ENCODE measurements around the gene ARHGAP5.

ARHGAP5 gene

GRCh38 chr14:32077081-32078022 is at the start of gene ARHGAP5:
TSS of gene ARHGAP5 (plus strand) at chr14:32077304. CDS start at chr14:32090670, 13,366 bp downstream.
- Histone ChIP-seq H3K9ac (ENCODE audit: insufficient read length) (peak within 1 kb of the TSS; percentile 83), H3K4me3 (peak within 1 kb of the TSS; percentile 99), H3K27ac (peak within 1 kb of the TSS; percentile 93), H3K9me3 (ENCODE audit: low read depth, low read length) (no peaks in the 10 kb centered on the region), H3K36me3 (ENCODE audit: insufficient read depth, low read length) (no peaks in the 10 kb centered on the region)
- TF ChIP-seq EZH2 (IDR thresholded peaks at IDR 0.05) (no peak), POLR2AphosphoS5 (IDR thresholded peaks at IDR 0.05; ENCODE audit: borderline replicate concordance, low read depth, low read length) (no peak), FOXP2 (optimal IDR thresholded peaks at IDR 0.05; ENCODE audit: control extremely low read depth, extremely low read length, insufficient read depth) (no peak)
- peak; percentile 16 for DNase-seq (ENCODE audit: low read depth, low spot score)

DNA sequence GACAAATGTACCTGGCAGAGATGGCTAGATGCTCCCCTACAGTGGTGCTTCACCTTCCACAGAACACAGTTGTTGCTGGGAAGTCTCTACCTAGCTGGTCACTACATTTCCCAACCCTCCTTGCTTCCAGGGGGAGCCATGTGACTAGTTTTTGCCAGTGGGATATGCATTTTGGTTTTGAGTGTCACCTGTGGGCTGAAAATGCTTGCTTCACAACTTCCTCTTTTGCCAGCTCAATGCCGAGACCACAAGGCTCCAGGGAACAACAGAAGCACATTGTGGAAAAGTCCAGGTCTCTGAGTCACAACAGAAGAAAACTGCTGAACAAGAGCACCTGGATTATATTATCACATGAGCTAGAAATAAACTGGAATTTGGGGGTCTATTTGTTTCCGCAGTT is 48.5 kb upstream of the ARHGAP5 start:
- Histone ChIP-seq H3K27ac (no peak overlapping the region), H3K4me3 (no peak overlapping the region), H3K36me3 (ENCODE audit: insufficient read depth, low read length) (no peaks in the 10 kb centered on the region), H3K9me3 (ENCODE audit: low read depth, low read length) (no peaks in the 10 kb centered on the region), H3K9ac (ENCODE audit: insufficient read length) (no peak overlapping the region)
- no peak for DNase-seq (ENCODE audit: low read depth, low spot score)
- TF ChIP-seq POLR2AphosphoS5 (IDR thresholded peaks at IDR 0.05; ENCODE audit: borderline replicate concordance, low read depth, low read length) (no peak), EZH2 (IDR thresholded peaks at IDR 0.05) (no peak), FOXP2 (optimal IDR thresholded peaks at IDR 0.05; ENCODE audit: control extremely low read depth, extremely low read length, insufficient read depth) (no peak)

GRCh38 chr14:32033543-32033942 is 43.6 kb upstream of the ARHGAP5 start:
- Histone ChIP-seq H3K4me3 (no peak overlapping the region), H3K9ac (ENCODE audit: insufficient read length) (no peak overlapping the region), H3K27ac (no peak overlapping the region), H3K36me3 (ENCODE audit: insufficient read depth, low read length) (no peaks in the 10 kb centered on the region), H3K9me3 (ENCODE audit: low read depth, low read length) (no peaks in the 10 kb centered on the region)
- no peak for TF ChIP-seq POLR2AphosphoS5 (IDR thresholded peaks at IDR 0.05; ENCODE audit: borderline replicate concordance, low read depth, low read length)
- TF ChIP-seq FOXP2 (optimal IDR thresholded peaks at IDR 0.05; ENCODE audit: control extremely low read depth, extremely low read length, insufficient read depth), result no peak
- no peak for TF ChIP-seq EZH2 (IDR thresholded peaks at IDR 0.05)
- DNase-seq (ENCODE audit: low read depth, low spot score), result no peak

DNA sequence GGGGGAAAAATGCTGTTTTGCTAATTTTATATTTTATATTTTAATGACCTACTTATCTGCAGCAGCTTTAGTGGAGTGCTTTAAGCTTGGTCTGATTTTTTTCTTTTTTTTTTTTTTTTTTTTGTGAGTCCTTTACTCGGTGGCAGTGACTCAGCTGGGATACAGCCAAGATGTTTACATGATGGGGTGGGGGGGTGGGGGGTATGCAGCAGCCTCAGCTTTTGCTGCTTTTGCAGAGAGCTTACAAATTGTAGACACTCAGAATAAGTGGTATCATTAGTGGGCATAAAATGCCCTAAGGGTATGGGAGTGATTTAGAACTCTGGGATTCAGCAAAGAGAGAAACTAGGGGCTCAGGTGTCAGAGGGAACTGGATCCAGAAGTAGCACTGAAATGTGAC is 38.2 kb upstream of the ARHGAP5 start:
- Histone ChIP-seq H3K9me3 (ENCODE audit: low read depth, low read length) (no peaks in the 10 kb centered on the region), H3K27ac (no peak overlapping the region), H3K4me3 (no peak overlapping the region), H3K9ac (ENCODE audit: insufficient read length) (no peak overlapping the region), H3K36me3 (ENCODE audit: insufficient read depth, low read length) (no peaks in the 10 kb centered on the region)
- no peak for TF ChIP-seq POLR2AphosphoS5 (IDR thresholded peaks at IDR 0.05; ENCODE audit: borderline replicate concordance, low read depth, low read length)
- TF ChIP-seq FOXP2 (optimal IDR thresholded peaks at IDR 0.05; ENCODE audit: control extremely low read depth, extremely low read length, insufficient read depth), result no peak
- TF ChIP-seq EZH2 (IDR thresholded peaks at IDR 0.05), result no peak
- DNase-seq (ENCODE audit: low read depth, low spot score), result no peak

DNA sequence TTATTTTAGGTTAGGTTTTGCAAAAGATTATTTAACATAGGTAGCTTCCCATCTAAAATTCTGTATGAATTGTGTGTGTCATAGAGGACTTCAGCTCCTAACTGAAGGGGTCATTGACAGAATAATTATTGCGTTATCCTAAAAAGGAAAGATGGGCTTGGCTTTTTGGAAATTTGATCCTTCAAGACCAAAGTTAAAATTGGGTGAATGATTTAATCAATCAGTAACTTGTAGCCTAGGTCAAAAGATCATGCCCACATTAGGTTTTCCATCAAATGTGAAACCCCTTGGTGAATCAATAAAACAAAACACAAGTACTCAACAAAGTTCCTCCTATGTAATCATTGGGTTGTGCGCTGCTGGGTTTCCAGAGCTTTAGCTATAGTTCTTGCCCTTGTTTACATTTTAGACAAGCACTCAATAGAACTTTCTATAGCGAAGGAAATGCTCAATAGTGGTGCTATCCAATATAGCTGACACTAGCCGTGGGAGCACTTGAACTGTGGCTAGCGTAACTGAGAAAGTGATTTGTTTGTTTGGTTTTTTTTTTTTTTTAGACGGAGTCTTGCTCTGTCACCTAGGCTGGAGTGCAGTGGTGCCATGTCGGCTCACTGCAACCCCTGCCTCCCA is 37.6 kb upstream of the ARHGAP5 start:
- Histone ChIP-seq H3K4me3 (no peak overlapping the region), H3K36me3 (ENCODE audit: insufficient read depth, low read length) (no peaks in the 10 kb centered on the region), H3K27ac (no peak overlapping the region), H3K9ac (ENCODE audit: insufficient read length) (no peak overlapping the region), H3K9me3 (ENCODE audit: low read depth, low read length) (no peaks in the 10 kb centered on the region)
- no peak for TF ChIP-seq EZH2 (IDR thresholded peaks at IDR 0.05)
- TF ChIP-seq POLR2AphosphoS5 (IDR thresholded peaks at IDR 0.05; ENCODE audit: borderline replicate concordance, low read depth, low read length), result no peak
- no peak for TF ChIP-seq FOXP2 (optimal IDR thresholded peaks at IDR 0.05; ENCODE audit: control extremely low read depth, extremely low read length, insufficient read depth)
- DNase-seq (ENCODE audit: low read depth, low spot score), result no peak

- TF ChIP-seq POLR2AphosphoS5 (IDR thresholded peaks at IDR 0.05; ENCODE audit: borderline replicate concordance, low read depth, low read length) (no peak), FOXP2 (optimal IDR thresholded peaks at IDR 0.05; ENCODE audit: control extremely low read depth, extremely low read length, insufficient read depth) (no peak), EZH2 (IDR thresholded peaks at IDR 0.05) (no peak)
- H3K9me3 ChIP-seq (ENCODE audit: low read depth, low read length), result no peaks in the 10 kb centered on the region
- no peak overlapping the region for H3K9ac ChIP-seq (ENCODE audit: insufficient read length)
- H3K27ac ChIP-seq, result no peak overlapping the region
- H3K4me3 ChIP-seq, result no peak overlapping the region
- no peaks in the 10 kb centered on the region for H3K36me3 ChIP-seq (ENCODE audit: insufficient read depth, low read length)
- no peak for DNase-seq (ENCODE audit: low read depth, low spot score)
Observed at GRCh38 chr14:32043624-32044023, 33.5 kb upstream of the ARHGAP5 start.

DNA sequence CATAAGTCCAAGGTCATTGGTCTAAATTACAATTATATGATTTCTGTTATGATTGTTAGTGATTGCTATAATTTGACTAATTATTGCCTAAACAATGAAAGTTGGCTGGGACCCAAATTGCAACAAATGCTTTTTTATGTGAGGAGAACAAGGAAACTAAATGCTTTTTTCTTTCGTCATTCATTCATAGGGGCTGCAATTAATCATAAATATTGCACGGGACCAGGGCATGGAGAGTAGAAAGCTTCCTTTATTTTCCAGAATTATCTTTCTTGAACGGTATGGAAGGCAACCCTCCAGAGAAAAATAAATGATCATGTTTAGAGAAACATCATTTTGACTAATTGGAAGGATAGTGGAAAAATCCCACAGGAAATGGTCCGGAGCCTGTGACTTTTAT is 32.6 kb upstream of the ARHGAP5 start:
- Histone ChIP-seq H3K9me3 (ENCODE audit: low read depth, low read length) (no peaks in the 10 kb centered on the region), H3K36me3 (ENCODE audit: insufficient read depth, low read length) (no peaks in the 10 kb centered on the region), H3K9ac (ENCODE audit: insufficient read length) (no peak overlapping the region), H3K27ac (no peak overlapping the region), H3K4me3 (no peak overlapping the region)
- DNase-seq (ENCODE audit: low read depth, low spot score), result no peak
- no peak for TF ChIP-seq EZH2 (IDR thresholded peaks at IDR 0.05)
- no peak for TF ChIP-seq FOXP2 (optimal IDR thresholded peaks at IDR 0.05; ENCODE audit: control extremely low read depth, extremely low read length, insufficient read depth)
- TF ChIP-seq POLR2AphosphoS5 (IDR thresholded peaks at IDR 0.05; ENCODE audit: borderline replicate concordance, low read depth, low read length), result no peak

DNA sequence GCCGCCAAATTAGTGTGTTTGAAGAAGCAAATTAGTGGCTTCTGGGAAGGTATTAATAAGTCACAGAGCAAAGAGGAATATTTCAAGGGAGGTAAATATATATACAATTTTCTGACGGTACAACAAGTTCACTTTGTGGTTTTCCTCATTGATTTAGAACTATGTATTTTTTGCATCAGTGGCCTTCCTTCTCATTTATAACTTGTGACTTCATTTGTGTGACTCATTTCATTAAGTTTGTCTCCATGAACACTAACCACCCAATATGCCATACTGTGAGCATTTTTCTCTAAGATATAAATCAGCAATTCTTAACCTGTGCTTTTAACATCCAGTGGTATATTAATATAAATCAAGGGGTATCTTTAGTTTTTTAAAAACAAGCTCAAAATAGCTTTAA is 29.3 kb upstream of the ARHGAP5 start:
- Histone ChIP-seq H3K4me3 (no peak overlapping the region), H3K27ac (no peak overlapping the region), H3K36me3 (ENCODE audit: insufficient read depth, low read length) (no peaks in the 10 kb centered on the region), H3K9ac (ENCODE audit: insufficient read length) (no peak overlapping the region), H3K9me3 (ENCODE audit: low read depth, low read length) (no peaks in the 10 kb centered on the region)
- no peak for DNase-seq (ENCODE audit: low read depth, low spot score)
- TF ChIP-seq FOXP2 (optimal IDR thresholded peaks at IDR 0.05; ENCODE audit: control extremely low read depth, extremely low read length, insufficient read depth) (no peak), EZH2 (IDR thresholded peaks at IDR 0.05) (no peak), POLR2AphosphoS5 (IDR thresholded peaks at IDR 0.05; ENCODE audit: borderline replicate concordance, low read depth, low read length) (no peak)
